Loucy (cell line): ENCODE measurements around the gene CNDP2.

Source experiments
- H2AFZ ChIP-seq: fragments of 200-600 bp; sonication (generic); 2 replicates; pipeline ENCODE4 v1.6.0; 2016; ENCODE audit warnings: antibody characterized with exemption, mild to moderate bottlenecking, low read length, moderate library complexity
- H3F3A ChIP-seq: fragments of 200-600 bp; 2 replicates; pipeline ENCODE4 v1.6.0; 2016; ENCODE audit warnings: antibody characterized with exemption, low read depth, mild to moderate bottlenecking
- H3K27me3 ChIP-seq: fragments of 200-600 bp; sonication (generic); 2 replicates; pipeline ENCODE4 v1.6.1; 2014; ENCODE audit warnings: low read length, mild to moderate bottlenecking; ENCODE audit not compliant: insufficient read depth, poor library complexity, severe bottlenecking
- H3K36me3 ChIP-seq: fragments of 200-600 bp; sonication (generic); 2 replicates; pipeline ENCODE4 v1.6.1; 2016; ENCODE audit warnings: low read length; ENCODE audit not compliant: insufficient read depth
- H3K4me1 ChIP-seq: fragments of 200-600 bp; sonication (generic); 2 replicates; pipeline ENCODE4 v1.5.1; 2014; ENCODE audit warnings: low read length, mild to moderate bottlenecking; ENCODE audit not compliant: insufficient read depth, poor library complexity, severe bottlenecking
- H3K4me2 ChIP-seq: fragments of 200-600 bp; sonication (generic); 2 replicates; pipeline ENCODE4 v1.6.0; 2014; ENCODE audit warnings: antibody characterized with exemption, low read length, low read depth, mild to moderate bottlenecking; ENCODE audit not compliant: poor library complexity, severe bottlenecking
- H3K4me3 ChIP-seq: fragments of 200-600 bp; sonication (generic); 2 replicates; pipeline ENCODE4 v1.5.1; 2014; ENCODE audit warnings: low read length, mild to moderate bottlenecking, mixed read lengths; ENCODE audit not compliant: poor library complexity, severe bottlenecking
- H3K79me2 ChIP-seq: fragments of 200-600 bp; sonication (generic); 2 replicates; pipeline ENCODE4 v1.6.1; 2014; ENCODE audit warnings: low read length; ENCODE audit not compliant: insufficient read depth
- H3K9ac ChIP-seq: fragments of 200-600 bp; sonication (generic); 2 replicates; pipeline ENCODE4 v1.6.0; 2014; ENCODE audit warnings: mild to moderate bottlenecking, low read depth, low read length, moderate library complexity; ENCODE audit not compliant: poor library complexity, severe bottlenecking
- H3K9me2 ChIP-seq: fragments of 200-600 bp; sonication (generic); replicated peaks from 2 replicates; pipeline ENCODE4 v1.6.1; 2016; ENCODE audit warnings: low read depth, low read length, mixed read lengths
- H3K9me3 ChIP-seq: fragments of 200-600 bp; sonication (generic); 2 replicates; pipeline ENCODE4 v1.6.1; 2014; ENCODE audit warnings: mild to moderate bottlenecking, antibody characterized with exemption, low read length, low read depth; ENCODE audit not compliant: insufficient read depth
- H4K20me1 ChIP-seq: fragments of 200-600 bp; sonication (generic); 2 replicates; pipeline ENCODE4 v1.6.0; 2014; ENCODE audit warnings: antibody characterized with exemption, low read length, mild to moderate bottlenecking; ENCODE audit not compliant: insufficient read depth, poor library complexity, severe bottlenecking
- CTCF ChIP-seq: fragments of 200-600 bp; sonication (generic); conservative IDR thresholded peaks from 2 replicates; pipeline ENCODE4 v1.5.1; 2014; ENCODE audit warnings: mild to moderate bottlenecking, antibody characterized with exemption, low read length
- EZH2phosphoT487 ChIP-seq: fragments of 200-600 bp; IDR thresholded peaks from 2 replicates; pipeline ENCODE4 v1.6.1; 2018; ENCODE audit warnings: antibody characterized with exemption, mild to moderate bottlenecking, moderate library complexity, borderline replicate concordance

CNDP2 gene

GRCh38 chr18:74528478-74528877 lies 32.3 kb downstream of the CNDP2 start:
- Histone ChIP-seq H3K27me3 (no peaks in the 10 kb centered on the region), H4K20me1 (no peaks in the 10 kb centered on the region), H3K4me3 (no peak overlapping the region), H2AFZ (no peak overlapping the region), H3K9me2 (no peaks in the 10 kb centered on the region), H3K9me3 (no peaks in the 10 kb centered on the region), H3K9ac (no peak overlapping the region), H3K4me1 (no peaks in the 10 kb centered on the region), H3F3A (no peaks in the 10 kb centered on the region), H3K36me3 (no peaks in the 10 kb centered on the region), H3K4me2 (no peak overlapping the region), H3K79me2 (no peaks in the 10 kb centered on the region)
- TF ChIP-seq CTCF (no peak), EZH2phosphoT487 (no peak)

GRCh38 chr18:74528913-74529312 lies 32.8 kb downstream of the CNDP2 start:
- no peaks in the 10 kb centered on the region for H3K4me1 ChIP-seq
- no peaks in the 10 kb centered on the region for H3K36me3 ChIP-seq
- no peak for TF ChIP-seq CTCF
- no peak for TF ChIP-seq EZH2phosphoT487
- H3F3A ChIP-seq = no peaks in the 10 kb centered on the region
- no peaks in the 10 kb centered on the region for H3K79me2 ChIP-seq
- no peaks in the 10 kb centered on the region for H4K20me1 ChIP-seq
- H3K4me2 ChIP-seq = no peak overlapping the region
- no peak overlapping the region for H2AFZ ChIP-seq
- H3K9me2 ChIP-seq = no peaks in the 10 kb centered on the region
- H3K9me3 ChIP-seq = no peaks in the 10 kb centered on the region
- H3K27me3 ChIP-seq = no peaks in the 10 kb centered on the region
- H3K4me3 ChIP-seq = no peak overlapping the region
- H3K9ac ChIP-seq = no peak overlapping the region

- no peaks in the 10 kb centered on the region for H3K27me3 ChIP-seq
- no peak overlapping the region for H2AFZ ChIP-seq
- H3K36me3 ChIP-seq = no peaks in the 10 kb centered on the region
These were observed 33.2 kb downstream of the CNDP2 start for GRCh38 chr18:74529378-74529777.

More at GRCh38 chr18:74529378-74529777, 33.2 kb downstream of the CNDP2 start:
- Histone ChIP-seq H3F3A (no peaks in the 10 kb centered on the region), H3K9ac (no peak overlapping the region), H3K9me3 (no peaks in the 10 kb centered on the region), H3K4me3 (no peak overlapping the region), H4K20me1 (no peaks in the 10 kb centered on the region), H3K4me1 (no peaks in the 10 kb centered on the region), H3K79me2 (no peaks in the 10 kb centered on the region), H3K9me2 (no peaks in the 10 kb centered on the region), H3K4me2 (no peak overlapping the region)
- no peak for TF ChIP-seq CTCF
- TF ChIP-seq EZH2phosphoT487 = no peak
